ENCODE data around the gene ARHGEF3.
A peak's percentile ranks its signal among the peaks of the same experiment; 100 is the strongest.

The ARHGEF3 gene

DNA sequence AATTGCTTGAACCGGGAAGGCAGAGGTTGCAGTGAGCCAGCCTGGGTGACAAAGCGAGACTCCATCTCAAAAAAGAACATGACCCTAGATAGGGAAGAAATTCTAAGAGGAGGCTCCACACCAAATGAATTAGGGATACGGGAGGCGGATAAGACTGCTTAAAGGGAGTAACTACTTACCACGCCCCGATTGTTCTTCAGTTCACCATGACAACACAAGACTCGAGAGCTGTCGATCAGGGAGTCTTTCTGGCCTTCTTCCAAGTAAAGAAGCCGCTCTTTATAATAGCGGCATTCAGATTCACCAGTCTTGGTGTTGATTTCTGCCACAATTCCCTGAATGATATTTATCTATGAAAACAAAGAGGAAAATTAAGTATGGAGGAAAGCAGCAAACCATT, 64.7 kb downstream of the ARHGEF3 start:
- TF ChIP-seq, protein P1, sequence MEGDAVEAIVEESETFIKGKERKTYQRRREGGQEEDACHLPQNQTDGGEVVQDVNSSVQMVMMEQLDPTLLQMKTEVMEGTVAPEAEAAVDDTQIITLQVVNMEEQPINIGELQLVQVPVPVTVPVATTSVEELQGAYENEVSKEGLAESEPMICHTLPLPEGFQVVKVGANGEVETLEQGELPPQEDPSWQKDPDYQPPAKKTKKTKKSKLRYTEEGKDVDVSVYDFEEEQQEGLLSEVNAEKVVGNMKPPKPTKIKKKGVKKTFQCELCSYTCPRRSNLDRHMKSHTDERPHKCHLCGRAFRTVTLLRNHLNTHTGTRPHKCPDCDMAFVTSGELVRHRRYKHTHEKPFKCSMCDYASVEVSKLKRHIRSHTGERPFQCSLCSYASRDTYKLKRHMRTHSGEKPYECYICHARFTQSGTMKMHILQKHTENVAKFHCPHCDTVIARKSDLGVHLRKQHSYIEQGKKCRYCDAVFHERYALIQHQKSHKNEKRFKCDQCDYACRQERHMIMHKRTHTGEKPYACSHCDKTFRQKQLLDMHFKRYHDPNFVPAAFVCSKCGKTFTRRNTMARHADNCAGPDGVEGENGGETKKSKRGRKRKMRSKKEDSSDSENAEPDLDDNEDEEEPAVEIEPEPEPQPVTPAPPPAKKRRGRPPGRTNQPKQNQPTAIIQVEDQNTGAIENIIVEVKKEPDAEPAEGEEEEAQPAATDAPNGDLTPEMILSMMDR (IDR thresholded peaks at IDR 0.05; ENCODE audit: low read length): no peak
- TF ChIP-seq EZH2 (IDR thresholded peaks at IDR 0.05; ENCODE audit: borderline replicate concordance, low read length): no peak
- H2AFZ ChIP-seq (ENCODE audit: low read length): no peak overlapping the region
- no peak overlapping the region for H3K9ac ChIP-seq (ENCODE audit: low read length)
- H3F3A ChIP-seq (ENCODE audit: insufficient read depth, low read length): no peaks in the 10 kb centered on the region
- no peak overlapping the region for H3K4me2 ChIP-seq (ENCODE audit: low read length)
- no peaks in the 10 kb centered on the region; the same call in 1 of the 2 replicates for H3K27me3 ChIP-seq (ENCODE audit: insufficient read depth, low read length)
- no peaks in the 10 kb centered on the region for H4K20me1 ChIP-seq (ENCODE audit: insufficient read depth, low read length)
- no peak overlapping the region for H3K27ac ChIP-seq (ENCODE audit: low read depth, low read length, poor library complexity, severe bottlenecking)
- no peaks in the 10 kb centered on the region for H3K79me2 ChIP-seq (ENCODE audit: insufficient read depth, low read length)
- H3K4me1 ChIP-seq (ENCODE audit: insufficient read depth, low read length, severe bottlenecking): no peaks in the 10 kb centered on the region
- H3K9me3 ChIP-seq (ENCODE audit: low read length): no peaks in the 10 kb centered on the region
- no peaks in the 10 kb centered on the region; the same call in 1 of the 2 replicates for H3K36me3 ChIP-seq (ENCODE audit: insufficient read depth, low read length)
- no peak overlapping the region for H3K4me3 ChIP-seq (ENCODE audit: low read depth, low read length, poor library complexity, severe bottlenecking)
- no peaks in the 10 kb centered on the region for H3K9me2 ChIP-seq (ENCODE audit: low read depth, low read length)

DNA sequence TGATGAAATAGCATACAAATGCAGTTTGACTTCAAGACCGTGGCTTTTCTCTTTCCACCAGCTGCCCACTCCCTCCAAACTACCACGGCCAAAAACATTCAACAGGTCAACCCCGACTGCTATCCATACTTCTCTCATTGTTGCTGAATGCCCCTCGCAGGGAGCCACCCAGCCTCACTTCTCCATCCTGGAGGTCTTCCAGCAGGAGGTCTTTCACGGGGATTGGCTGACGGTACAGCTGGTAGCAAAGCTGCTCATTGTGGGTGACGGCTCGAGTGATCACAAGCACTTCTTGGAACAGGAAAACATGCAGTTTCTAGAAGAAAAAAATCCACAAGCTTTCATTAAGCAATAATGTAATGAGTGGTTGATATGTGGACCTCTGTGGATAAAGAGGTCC, 69.6 kb downstream of the ARHGEF3 start:
- TF ChIP-seq EZH2 (IDR thresholded peaks at IDR 0.05; ENCODE audit: borderline replicate concordance, low read length): no peak
- TF ChIP-seq, protein P1 (IDR thresholded peaks at IDR 0.05; ENCODE audit: low read length): no peak
- Histone ChIP-seq H3K27me3 (ENCODE audit: insufficient read depth, low read length) (no peaks in the 10 kb centered on the region; the same call in 1 of the 2 replicates), H4K20me1 (ENCODE audit: insufficient read depth, low read length) (no peaks in the 10 kb centered on the region), H3K36me3 (ENCODE audit: insufficient read depth, low read length) (peaks cover 13% of the 10 kb centered on the region), H3K4me1 (ENCODE audit: insufficient read depth, low read length, severe bottlenecking) (no peaks in the 10 kb centered on the region), H3F3A (ENCODE audit: insufficient read depth, low read length) (no peaks in the 10 kb centered on the region), H3K4me2 (ENCODE audit: low read length) (no peak overlapping the region), H3K9ac (ENCODE audit: low read length) (no peak overlapping the region), H3K79me2 (ENCODE audit: insufficient read depth, low read length) (no peaks in the 10 kb centered on the region), H3K27ac (ENCODE audit: low read depth, low read length, poor library complexity, severe bottlenecking) (no peak overlapping the region), H3K4me3 (ENCODE audit: low read depth, low read length, poor library complexity, severe bottlenecking) (no peak overlapping the region), H3K9me2 (ENCODE audit: low read depth, low read length) (no peaks in the 10 kb centered on the region), H2AFZ (ENCODE audit: low read length) (no peak overlapping the region), H3K9me3 (ENCODE audit: low read length) (no peaks in the 10 kb centered on the region)

DNA sequence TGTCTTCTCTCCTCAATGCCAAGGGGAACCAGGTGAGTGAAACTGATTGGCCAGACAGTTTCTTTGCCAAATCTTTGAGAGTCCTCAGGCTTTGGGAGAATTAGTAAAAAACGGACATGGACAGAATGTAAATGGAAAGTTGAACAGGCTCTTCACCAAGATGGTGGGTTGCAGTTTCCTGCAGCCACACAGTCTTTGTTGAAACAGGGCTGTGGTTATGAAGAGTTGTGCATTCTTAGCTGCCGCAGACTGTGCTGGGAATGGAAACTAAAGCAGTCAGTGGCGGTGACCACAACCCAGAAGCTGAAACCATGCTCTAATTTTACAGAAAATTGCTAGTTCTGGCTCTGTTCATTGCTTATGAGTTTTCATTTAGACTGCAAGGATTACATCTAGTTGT, 76.6 kb downstream of the ARHGEF3 start:
- H3K27ac ChIP-seq (ENCODE audit: low read depth, low read length, poor library complexity, severe bottlenecking): peak overlapping the region; percentile 33
- H3K4me2 ChIP-seq (ENCODE audit: low read length): 0 out of 2 replicates have a peak overlapping the region, but pooled peaks have one; percentile 33

More for the DNA sequence above, 76.6 kb downstream of the ARHGEF3 start:
- peaks cover 14% of the 10 kb centered on the region for H3K4me1 ChIP-seq (ENCODE audit: insufficient read depth, low read length, severe bottlenecking)
- no peaks in the 10 kb centered on the region for H3K9me3 ChIP-seq (ENCODE audit: low read length)
- no peak for TF ChIP-seq EZH2 (IDR thresholded peaks at IDR 0.05; ENCODE audit: borderline replicate concordance, low read length)
- TF ChIP-seq, protein P1 (IDR thresholded peaks at IDR 0.05; ENCODE audit: low read length): no peak
- no peaks in the 10 kb centered on the region for H3K27me3 ChIP-seq (ENCODE audit: insufficient read depth, low read length)
- no peak overlapping the region for H3K4me3 ChIP-seq (ENCODE audit: low read depth, low read length, poor library complexity, severe bottlenecking)
- H2AFZ ChIP-seq (ENCODE audit: low read length): no peak overlapping the region
- H4K20me1 ChIP-seq (ENCODE audit: insufficient read depth, low read length): no peaks in the 10 kb centered on the region
- H3K9me2 ChIP-seq (ENCODE audit: low read depth, low read length): no peaks in the 10 kb centered on the region
- H3K9ac ChIP-seq (ENCODE audit: low read length): no peak overlapping the region
- H3K36me3 ChIP-seq (ENCODE audit: insufficient read depth, low read length): peaks cover 19% of the 10 kb centered on the region
- H3F3A ChIP-seq (ENCODE audit: insufficient read depth, low read length): no peaks in the 10 kb centered on the region
- no peaks in the 10 kb centered on the region for H3K79me2 ChIP-seq (ENCODE audit: insufficient read depth, low read length)
